Keratinocyte (primary cell): ENCODE data around the gene ACOXL. TPM values are rescaled to one million over a fixed set of nuclear protein-coding genes. Genes with fewer than 3 reads are reported as not detected.

Source experiments
- DNase-seq: peaks from one replicate; pipeline ENCODE4 v3.0.0-alpha.2; 2011; ENCODE audit warnings: low read depth, missing footprints, low spot score
- FAIRE-seq: peaks from 2 replicates; lab custom pipeline; 2011; peaks lifted over from hg19 to GRCh38; lab: Jason Lieb, UNC
- H2AFZ ChIP-seq: 2 replicates; pipeline ENCODE4 v1.6.0; 2012; ENCODE audit warnings: low read length, control low read depth, inconsistent platforms; ENCODE audit not compliant: control insufficient read depth
- H3K27ac ChIP-seq: 2 replicates; pipeline ENCODE4 v1.5.1; 2011; ENCODE audit warnings: low read length; ENCODE audit not compliant: control insufficient read depth, insufficient read depth
- H3K27me3 ChIP-seq: 3 replicates; pipeline ENCODE4 v1.6.0; 2011; ENCODE audit warnings: low read length; ENCODE audit not compliant: control insufficient read depth, insufficient read depth; ENCODE audit errors: extremely low read depth
- H3K36me3 ChIP-seq, 2 experiments: 2 replicates in 1 of 2; 3 replicates in 1 of 2; pipeline ENCODE4 v1.5.1; 2011; ENCODE audit warnings: low read length in 2 of 2, mild to moderate bottlenecking in 1 of 2; ENCODE audit not compliant: control insufficient read depth in 2 of 2, insufficient read depth in 2 of 2; ENCODE audit errors: extremely low read depth in 1 of 2
- H3K4me1 ChIP-seq: 3 replicates; pipeline ENCODE4 v1.5.1; 2011; ENCODE audit warnings: low read length; ENCODE audit not compliant: control insufficient read depth, insufficient read depth; ENCODE audit errors: extremely low read depth
- H3K4me2 ChIP-seq: 3 replicates; pipeline ENCODE4 v1.6.0; 2011; ENCODE audit warnings: low read depth, low read length; ENCODE audit not compliant: control insufficient read depth, insufficient read depth; ENCODE audit errors: extremely low read depth
- H3K4me3 ChIP-seq, 3 experiments: fragments of 200-600 bp in 1 of 3; sonication (generic) in 1 of 3; 2 replicates in 2 of 3; 3 replicates in 1 of 3; pipeline ENCODE4 v1.5.1; 2011 to 2016; ENCODE audit warnings: low read length in 3 of 3, mild to moderate bottlenecking in 3 of 3, control low read depth in 2 of 3, inconsistent platforms in 1 of 3, low read depth in 1 of 3, mixed read lengths in 1 of 3, mixed run types in 1 of 3, moderate library complexity in 1 of 3; ENCODE audit not compliant: control insufficient read depth in 2 of 3, insufficient read depth in 2 of 3; ENCODE audit errors: extremely low read depth in 1 of 3
- H3K79me2 ChIP-seq: 2 replicates; pipeline ENCODE4 v1.6.0; 2012; ENCODE audit warnings: low read length; ENCODE audit not compliant: control insufficient read depth, insufficient read depth
- H3K9ac ChIP-seq: 3 replicates; pipeline ENCODE4 v1.6.0; 2011; ENCODE audit warnings: low read length; ENCODE audit not compliant: control insufficient read depth, insufficient read depth; ENCODE audit errors: extremely low read depth
- H3K9me1 ChIP-seq: 3 replicates; pipeline ENCODE4 v1.6.0; 2011; ENCODE audit warnings: low read length; ENCODE audit not compliant: control insufficient read depth, insufficient read depth; ENCODE audit errors: extremely low read depth
- H3K9me3 ChIP-seq: 2 replicates; pipeline ENCODE4 v1.5.1; 2012; ENCODE audit warnings: low read depth, low read length; ENCODE audit not compliant: control insufficient read depth
- H4K20me1 ChIP-seq: 3 replicates; pipeline ENCODE4 v1.6.0; 2011; ENCODE audit warnings: low read length; ENCODE audit not compliant: control insufficient read depth, insufficient read depth; ENCODE audit errors: extremely low read depth
- CTCF ChIP-seq, 3 experiments: IDR thresholded peaks in 1 of 3; conservative IDR thresholded peaks in 1 of 3; optimal IDR thresholded peaks in 1 of 3; 2 replicates in 2 of 3; 3 replicates in 1 of 3; pipeline versions ENCODE3 to v1.5.1; 2011; ENCODE audit warnings: low read length in 3 of 3, mild to moderate bottlenecking in 3 of 3, moderate library complexity in 2 of 3, control low read depth in 1 of 3, inconsistent platforms in 1 of 3; ENCODE audit not compliant: insufficient read depth in 2 of 3; ENCODE audit errors: extremely low read depth in 1 of 3
- EZH2 ChIP-seq: IDR thresholded peaks from one replicate; pipeline ENCODE4 v1.6.1; 2012; ENCODE audit warnings: inconsistent platforms, mild to moderate bottlenecking, low read length, moderate library complexity
- dilution Hi-C: fragments of 300-500 bp; cut with MboI; formaldehyde crosslinking; loops from one replicate; pipeline ENCODE4 v1.7.0; 2020; ENCODE audit warnings: low sequenced_read_pairs; ENCODE audit not compliant: extremely low pct_ligation_motif_present
- polyA plus RNA-seq, 5 experiments: library from polyadenylated mRNA; depleted of rRNA in 3 of 5; stranded (reverse) in 3 of 5; stranded (forward) in 1 of 5; unstranded in 1 of 5; fragments of >200 nt; gene quantifications; 1 replicate in 1 of 5; 2 replicates in 3 of 5; 3 replicates in 1 of 5; pipeline versions ENCODE4 v1.2.1 to v1.2.3, GENCODE V29; 2011 to 2012; ENCODE audit warnings: missing spikeins in 2 of 5, low read depth in 1 of 5, low replicate concordance in 1 of 5

Gene ACOXL
- polyA plus RNA-seq, 1 donor (not counting 4 experiments of a cell fraction or from before 2014, with no cell fraction given), result 0.04 TPM

- Histone ChIP-seq H3K27me3 (peaks cover 3% of the 10 kb centered on the region), H4K20me1 (no peaks in the 10 kb centered on the region), H3K9ac (no peak overlapping the region), H3K36me3 (no peaks in the 10 kb centered on the region), H3K9me3 (no peaks in the 10 kb centered on the region), H3K4me1 (no peaks in the 10 kb centered on the region), H3K79me2 (no peaks in the 10 kb centered on the region), H3K9me1 (no peaks in the 10 kb centered on the region), H3K4me3 (no peak overlapping the region), H3K27ac (no peak overlapping the region), H2AFZ (no peak overlapping the region), H3K4me2 (no peak overlapping the region)
- DNase-seq (no peak), FAIRE-seq (no peak)
- TF ChIP-seq EZH2 (no peak), CTCF (optimal IDR thresholded peaks at IDR 0.05 in 1 of 3, IDR thresholded peaks at IDR 0.05 in 1 of 3, conservative IDR thresholded peaks at IDR 0.05 in 1 of 3; ENCODE audit: extremely low read depth in 1 of 3, insufficient read depth in 2 of 3, low read length in 3 of 3) (no peak)
- dilution Hi-C loops, result no loop called here
Observed at GRCh38 chr2:111017034-111017622, 284.8 kb downstream of the ACOXL start.

- no peak for TF ChIP-seq CTCF (optimal IDR thresholded peaks at IDR 0.05 in 1 of 3, IDR thresholded peaks at IDR 0.05 in 1 of 3, conservative IDR thresholded peaks at IDR 0.05 in 1 of 3; ENCODE audit: extremely low read depth in 1 of 3, insufficient read depth in 2 of 3, low read length in 3 of 3)
- H3K9ac ChIP-seq, result no peak overlapping the region
- no peak overlapping the region for H3K4me2 ChIP-seq
- no peaks in the 10 kb centered on the region for H3K36me3 ChIP-seq
- no peaks in the 10 kb centered on the region for H3K9me1 ChIP-seq
- no peak overlapping the region for H2AFZ ChIP-seq
- H3K4me1 ChIP-seq, result no peaks in the 10 kb centered on the region
- H3K9me3 ChIP-seq, result no peaks in the 10 kb centered on the region
- FAIRE-seq, result no peak
- H3K27ac ChIP-seq, result no peak overlapping the region
- H3K27me3 ChIP-seq, result peaks cover 3% of the 10 kb centered on the region
- H4K20me1 ChIP-seq, result no peaks in the 10 kb centered on the region
- dilution Hi-C loops, result no loop called here
- no peak for DNase-seq
- H3K4me3 ChIP-seq, result no peak overlapping the region
- H3K79me2 ChIP-seq, result no peaks in the 10 kb centered on the region
Observed at GRCh38 chr2:111017909-111018308, 285.5 kb downstream of the ACOXL start.
